ENCODE data around the gene SSTR5.

GRCh38 chr16:1084971-1085370 lies 12.4 kb downstream of the SSTR5 start:
- no peak for TF ChIP-seq CTCF (IDR thresholded peaks at IDR 0.05; ENCODE audit: low read length)
- no peak for TF ChIP-seq EZH2 (optimal IDR thresholded peaks at IDR 0.05; ENCODE audit: low read depth, low read length)
